ENCODE results near the gene METTL26.

DNA sequence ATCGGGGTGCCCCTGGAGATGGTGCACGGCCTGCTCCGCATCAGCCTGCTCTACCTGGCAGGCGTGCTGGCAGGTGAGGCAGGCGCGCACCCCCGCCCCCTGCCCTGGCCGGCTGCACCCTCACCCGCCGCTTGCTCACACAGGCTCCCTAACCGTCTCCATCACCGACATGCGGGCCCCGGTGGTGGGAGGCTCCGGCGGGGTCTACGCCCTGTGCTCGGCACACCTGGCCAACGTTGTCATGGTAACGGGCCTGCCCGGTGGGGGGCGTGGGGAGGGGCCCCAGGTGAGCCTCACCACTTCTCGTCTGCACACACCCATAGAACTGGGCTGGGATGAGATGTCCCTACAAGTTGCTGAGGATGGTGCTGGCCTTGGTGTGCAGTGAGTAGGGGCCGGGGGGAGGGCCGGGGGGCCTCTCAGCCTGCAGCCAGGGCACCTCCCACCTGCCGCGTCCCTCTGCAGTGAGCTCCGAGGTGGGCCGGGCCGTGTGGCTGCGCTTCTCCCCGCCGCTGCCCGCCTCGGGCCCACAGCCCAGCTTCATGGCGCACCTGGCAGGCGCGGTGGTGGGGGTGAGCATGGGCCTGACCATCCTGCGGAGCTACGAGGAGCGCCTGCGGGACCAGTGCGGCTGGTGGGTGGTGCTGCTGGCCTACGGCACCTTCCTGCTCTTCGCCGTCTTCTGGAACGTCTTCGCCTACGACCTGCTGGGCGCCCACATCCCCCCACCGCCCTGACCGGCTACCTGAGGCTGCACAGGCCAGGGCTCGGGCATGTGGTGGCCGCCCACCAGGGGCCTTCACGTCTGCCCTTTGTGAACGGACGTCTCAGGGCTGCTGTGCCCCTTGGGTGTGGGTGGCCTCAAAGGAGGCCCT is 41.4 kb upstream of the METTL26 start:
- no peak for TF ChIP-seq POLR2A (IDR thresholded peaks at IDR 0.05; ENCODE audit: low read depth, low read length)
- TF ChIP-seq POLR2AphosphoS5 (IDR thresholded peaks at IDR 0.05; ENCODE audit: low read depth, low read length), result no peak

All from GM12891 (cell line).